MCF 10A (cell line): ENCODE data around the gene ACOT12. TPM values are rescaled to one million over a fixed set of nuclear protein-coding genes. Genes with fewer than 3 reads are reported as not detected.

Source experiments
- BruUV-seq: library from RNA; stranded (reverse); fragments of 400-500 nt; replicated peaks from 2 replicates; lab custom pipeline; 2021; lab: Mats Ljungman, UMichigan
- CTCF ChIA-PET: fragments of 300-600 bp; sonication (Branson Sonifier 250); formaldehyde crosslinking; extraction: SDS; loops from one replicate; lab custom pipeline; 2021; ENCODE audit warnings: antibody characterized with exemption, inconsistent platforms; lab: Yijun Ruan, JAX
- POLR2A ChIA-PET: fragments of 300-600, 350-650 bp; sonication (Branson Sonifier 250); formaldehyde crosslinking; extraction: SDS; loops from one replicate; lab custom pipeline; 2020; ENCODE audit warnings: antibody characterized with exemption, inconsistent platforms; lab: Yijun Ruan, JAX
- DNase-seq: peaks from one replicate; pipeline ENCODE4 v3.0.0-alpha.2; 2018; ENCODE audit not compliant: unreplicated experiment
- H3K27ac Mint-ChIP-seq: one replicate; pipeline ENCODE4 v1.8.0; 2022; ENCODE audit warnings: mild to moderate bottlenecking, low read depth, mixed read lengths; ENCODE audit not compliant: unreplicated experiment
- H3K27me3 Mint-ChIP-seq: one replicate; pipeline ENCODE4 v1.8.0; 2022; ENCODE audit warnings: mixed read lengths; ENCODE audit not compliant: insufficient read depth, unreplicated experiment
- H3K36me3 Mint-ChIP-seq: one replicate; pipeline ENCODE4 v1.8.0; 2022; ENCODE audit warnings: mild to moderate bottlenecking, moderate library complexity, mixed read lengths; ENCODE audit not compliant: insufficient read depth, unreplicated experiment
- H3K4me1 Mint-ChIP-seq: one replicate; pipeline ENCODE4 v1.8.0; 2022; ENCODE audit warnings: mixed read lengths; ENCODE audit not compliant: insufficient read depth, unreplicated experiment
- H3K4me3 Mint-ChIP-seq: one replicate; pipeline ENCODE4 v1.8.0; 2022; ENCODE audit warnings: mild to moderate bottlenecking, moderate library complexity, mixed read lengths; ENCODE audit not compliant: unreplicated experiment
- H3K9me3 Mint-ChIP-seq: one replicate; pipeline ENCODE4 v1.8.0; 2022; ENCODE audit warnings: mixed read lengths; ENCODE audit not compliant: unreplicated experiment
- CTCF ChIP-seq: fragments of 200-600 bp; IDR thresholded peaks from one replicate; pipeline ENCODE4 v1.8.0; 2022; ENCODE audit warnings: antibody characterized with exemption, mild to moderate bottlenecking; ENCODE audit not compliant: unreplicated experiment
- intact Hi-C: fragments of 100-400 bp; cut with micrococcal nuclease; formaldehyde crosslinking; loops from 2 replicates; pipeline ENCODE4 v1.14.1; 2022
- total RNA-seq: library from RNA; stranded (reverse); gene quantifications from 2 replicates; pipeline ENCODE4 v1.2.3, GENCODE V29; 2022

The ACOT12 gene
- total RNA-seq, 1 experiment from 2014 or later: not detected

- Mint-ChIP-seq H3K27ac (no peak overlapping the region), H3K27me3 (no peaks in the 10 kb centered on the region), H3K9me3 (no peaks in the 10 kb centered on the region), H3K4me1 (peaks cover 15% of the 10 kb centered on the region), H3K36me3 (peaks cover 45% of the 10 kb centered on the region), H3K4me3 (no peak overlapping the region)
- BruUV-seq: no TSS peak
- ChIA-PET POLR2A (interaction anchor here (0.5 to 1.1 kb wide), 2 partner anchors 8 to 443 kb away, joined by 3 to 4 read pairs; no protein-coding TSS in a partner anchor), CTCF (interaction anchor here (1.1 kb wide), 1 partner anchor 821 kb away, joined by 3 read pairs; no protein-coding TSS in a partner anchor)
- intact Hi-C loops: loop anchor here (5.0 kb wide), 2 partner anchors 408 to 678 kb away; no protein-coding TSS in a partner anchor
- TF ChIP-seq CTCF: no peak
- no peak for DNase-seq
These were observed 35.4 kb upstream of the ACOT12 start for GRCh38 chr5:81429363-81429762.

- ChIA-PET POLR2A (interaction anchor here (1.1 kb wide), 1 partner anchor 8 kb away, joined by 3 read pairs; no protein-coding TSS in a partner anchor), CTCF (no interaction called here)
- H3K27ac Mint-ChIP-seq: no peak overlapping the region
- peaks cover 15% of the 10 kb centered on the region for H3K4me1 Mint-ChIP-seq
- no peaks in the 10 kb centered on the region for H3K27me3 Mint-ChIP-seq
- BruUV-seq: no TSS peak
- intact Hi-C loops: loop anchor here (5.0 kb wide), 2 partner anchors 408 to 678 kb away; no protein-coding TSS in a partner anchor
- H3K4me3 Mint-ChIP-seq: no peak overlapping the region
- DNase-seq: no peak
- H3K36me3 Mint-ChIP-seq: peaks cover 46% of the 10 kb centered on the region
- H3K9me3 Mint-ChIP-seq: no peaks in the 10 kb centered on the region
- TF ChIP-seq CTCF: no peak
These were observed 34.9 kb upstream of the ACOT12 start for GRCh38 chr5:81428861-81429260.

- Mint-ChIP-seq H3K27me3 (no peaks in the 10 kb centered on the region), H3K9me3 (no peaks in the 10 kb centered on the region), H3K4me3 (no peak overlapping the region), H3K4me1 (peaks cover 15% of the 10 kb centered on the region), H3K27ac (no peak overlapping the region), H3K36me3 (peaks cover 46% of the 10 kb centered on the region)
- POLR2A ChIA-PET: no interaction called here
- intact Hi-C loops: loop anchor here (5.0 kb wide), 2 partner anchors 409 to 679 kb away; no protein-coding TSS in a partner anchor
- DNase-seq: peak; percentile 26
- no peak for TF ChIP-seq CTCF
- CTCF ChIA-PET: no interaction called here
- no TSS peak for BruUV-seq
These were observed 34.5 kb upstream of the ACOT12 start for GRCh38 chr5:81428446-81428845.

- Mint-ChIP-seq H3K27ac (no peak overlapping the region), H3K4me1 (peaks cover 15% of the 10 kb centered on the region), H3K36me3 (peaks cover 50% of the 10 kb centered on the region), H3K9me3 (no peaks in the 10 kb centered on the region), H3K27me3 (no peaks in the 10 kb centered on the region), H3K4me3 (no peak overlapping the region)
- BruUV-seq: no TSS peak
- no peak for DNase-seq
- ChIA-PET POLR2A (interaction anchor here (0.7 to 1.4 kb wide), 2 partner anchors 83 to 361 kb away, joined by 3 read pairs; no protein-coding TSS in a partner anchor), CTCF (interaction anchor here (1.6 to 4.7 kb wide), 2 partner anchors 737 to 832 kb away, joined by 5 to 19 read pairs; no protein-coding TSS in a partner anchor)
- intact Hi-C loops: loop anchor here (5.0 kb wide), 2 partner anchors 410 to 680 kb away; no protein-coding TSS in a partner anchor
- no peak for TF ChIP-seq CTCF
These were observed 33.6 kb upstream of the ACOT12 start for GRCh38 chr5:81427566-81427965.
